Measurements from ENCODE around the gene ADRM1. TPM values are rescaled to one million over a fixed set of nuclear protein-coding genes. Genes with fewer than 3 reads are reported as not detected.

ADRM1 gene
- total RNA-seq, 4 donors from 2014 or later = 84.7 to 155 (median 146) TPM

GRCh38 chr20:62269871-62270270 is 32.9 kb upstream of the ADRM1 start:
- Histone ChIP-seq H3K9me3 (no peaks in the 10 kb centered on the region), H3K4me3 (no peak overlapping the region), H3K36me3 (peaks cover 53% of the 10 kb centered on the region), H3K27ac (no peak overlapping the region), H3K27me3 (no peaks in the 10 kb centered on the region), H3K4me1 (peaks cover 13% of the 10 kb centered on the region)
- no peak for DNase-seq (ENCODE audit: low spot score in 2 of 2)
- TF ChIP-seq EP300 (IDR thresholded peaks at IDR 0.05) (no peak), POLR2A (IDR thresholded peaks at IDR 0.05) (no peak), POLR2AphosphoS5 (IDR thresholded peaks at IDR 0.05) (no peak), CTCF (IDR thresholded peaks at IDR 0.05) (no peak)
- 86% methylated on average over 16 of the region's 17 CpGs for WGBS

GRCh38 chr20:62272200-62272599 is 30.6 kb upstream of the ADRM1 start:
- no peaks in the 10 kb centered on the region for H3K9me3 ChIP-seq
- WGBS = 89% methylated on average over 3 of the region's 10 CpGs
- no peak overlapping the region for H3K27ac ChIP-seq
- peaks cover 39% of the 10 kb centered on the region for H3K36me3 ChIP-seq
- H3K4me1 ChIP-seq = peaks cover 6% of the 10 kb centered on the region
- H3K4me3 ChIP-seq = no peak overlapping the region
- no peaks in the 10 kb centered on the region for H3K27me3 ChIP-seq
- no peak for TF ChIP-seq EP300 (IDR thresholded peaks at IDR 0.05)
- no peak for TF ChIP-seq POLR2A (IDR thresholded peaks at IDR 0.05)
- no peak for TF ChIP-seq CTCF (IDR thresholded peaks at IDR 0.05)
- no peak for TF ChIP-seq POLR2AphosphoS5 (IDR thresholded peaks at IDR 0.05)
- no peak for DNase-seq (ENCODE audit: low spot score in 2 of 2)

GRCh38 chr20:62273416-62273815 is 29.4 kb upstream of the ADRM1 start:
- Histone ChIP-seq H3K4me3 (no peak overlapping the region), H3K4me1 (no peaks in the 10 kb centered on the region), H3K9me3 (no peaks in the 10 kb centered on the region), H3K27me3 (no peaks in the 10 kb centered on the region), H3K36me3 (peaks cover 40% of the 10 kb centered on the region), H3K27ac (no peak overlapping the region)
- 94% methylated on average over 18 of the region's 18 CpGs for WGBS
- no peak for DNase-seq (ENCODE audit: low spot score in 2 of 2)
- TF ChIP-seq EP300 (IDR thresholded peaks at IDR 0.05) (no peak), POLR2AphosphoS5 (IDR thresholded peaks at IDR 0.05) (no peak), CTCF (IDR thresholded peaks at IDR 0.05) (no peak), POLR2A (IDR thresholded peaks at IDR 0.05) (no peak)

GRCh38 chr20:62274332-62274950 is 28.4 kb upstream of the ADRM1 start:
- Histone ChIP-seq H3K27me3 (no peaks in the 10 kb centered on the region), H3K9me3 (no peaks in the 10 kb centered on the region), H3K27ac (no peak overlapping the region), H3K36me3 (peaks cover 47% of the 10 kb centered on the region), H3K4me1 (no peaks in the 10 kb centered on the region), H3K4me3 (no peak overlapping the region)
- TF ChIP-seq CTCF (IDR thresholded peaks at IDR 0.05) (no peak), EP300 (IDR thresholded peaks at IDR 0.05) (no peak), POLR2A (IDR thresholded peaks at IDR 0.05) (no peak), POLR2AphosphoS5 (IDR thresholded peaks at IDR 0.05) (no peak)
- 78% methylated on average over 13 of the region's 13 CpGs for WGBS
- DNase-seq (ENCODE audit: low spot score in 2 of 2) = no peak

- no peak for DNase-seq (ENCODE audit: low spot score in 2 of 2)
- Histone ChIP-seq H3K36me3 (peaks cover 55% of the 10 kb centered on the region), H3K4me3 (no peak overlapping the region), H3K27ac (no peak overlapping the region), H3K9me3 (no peaks in the 10 kb centered on the region), H3K4me1 (no peaks in the 10 kb centered on the region), H3K27me3 (no peaks in the 10 kb centered on the region)
- TF ChIP-seq POLR2A (IDR thresholded peaks at IDR 0.05) (no peak), CTCF (IDR thresholded peaks at IDR 0.05) (no peak), POLR2AphosphoS5 (IDR thresholded peaks at IDR 0.05) (no peak), EP300 (IDR thresholded peaks at IDR 0.05) (no peak)
- 92% methylated on average over 10 of the region's 10 CpGs for WGBS
Measured at GRCh38 chr20:62275219-62275618, 27.6 kb upstream of the ADRM1 start.
